Dedifferentiated amniotic fluid mesenchymal stem cell (primary cell): ENCODE data around the gene FILIP1.

ENCODE experiments used
- DNase-seq: peaks from one replicate; pipeline ENCODE4 v3.0.0-alpha.2; 2016; ENCODE audit errors: extremely low spot score

FILIP1 gene

GRCh38 chr6:75381877-75382633 lies 111.5 kb downstream of the FILIP1 start:
- DNase-seq: no peak

GRCh38 chr6:75379536-75379935 lies 114.1 kb downstream of the FILIP1 start:
- DNase-seq: no peak

GRCh38 chr6:75378101-75378500 lies 115.5 kb downstream of the FILIP1 start:
- no peak for DNase-seq

DNA sequence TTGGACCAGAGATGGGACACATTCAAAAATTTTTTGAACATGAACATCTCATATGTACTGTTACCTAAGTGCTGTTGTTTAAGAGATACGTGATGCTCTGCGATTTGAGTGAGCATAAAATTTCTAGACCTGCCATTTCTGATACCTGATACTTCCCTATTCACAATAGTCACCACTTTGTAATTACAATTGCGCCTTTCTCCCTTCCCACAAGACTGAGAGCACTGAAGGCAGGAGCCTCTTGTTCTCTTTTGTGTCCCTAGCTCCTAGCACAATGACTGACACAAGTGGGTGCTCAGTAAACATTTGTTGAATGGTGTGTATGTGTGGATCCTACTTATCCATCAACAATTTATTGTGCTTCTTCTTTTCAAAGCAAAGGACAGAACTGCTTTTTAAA lies 116.2 kb downstream of the FILIP1 start:
- DNase-seq: no peak

DNA sequence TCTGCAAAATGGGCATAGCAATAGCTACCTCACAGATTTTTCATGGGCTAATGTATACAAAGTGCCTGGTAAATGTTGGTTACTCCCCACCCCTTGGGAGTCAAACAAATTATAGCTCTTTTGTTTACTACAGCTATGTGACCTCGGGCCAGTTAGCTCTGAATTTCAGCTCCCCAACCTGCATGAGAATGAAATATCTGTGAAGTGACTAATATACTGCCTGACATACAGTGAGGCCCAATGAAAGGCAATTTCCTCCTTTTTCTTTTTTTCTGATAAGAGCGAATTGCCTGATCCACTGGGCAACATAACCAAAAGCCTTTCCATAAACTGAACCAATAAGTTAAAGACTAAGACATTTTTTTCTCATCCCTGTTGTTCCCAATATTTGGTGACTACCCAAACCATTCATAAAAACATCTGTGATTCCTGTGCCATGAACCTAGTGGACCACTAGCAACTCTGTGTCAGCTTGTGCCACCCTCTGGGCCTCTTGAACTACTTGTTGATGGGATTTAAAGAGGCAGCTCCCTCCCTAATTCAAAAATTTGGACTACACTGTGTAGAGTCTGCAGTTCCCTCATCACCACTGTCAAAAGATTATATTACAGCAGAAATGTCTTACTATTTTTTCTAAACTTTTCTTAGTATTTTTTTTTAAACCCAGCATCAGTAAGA lies 117.1 kb downstream of the FILIP1 start:
- no peak for DNase-seq

DNA sequence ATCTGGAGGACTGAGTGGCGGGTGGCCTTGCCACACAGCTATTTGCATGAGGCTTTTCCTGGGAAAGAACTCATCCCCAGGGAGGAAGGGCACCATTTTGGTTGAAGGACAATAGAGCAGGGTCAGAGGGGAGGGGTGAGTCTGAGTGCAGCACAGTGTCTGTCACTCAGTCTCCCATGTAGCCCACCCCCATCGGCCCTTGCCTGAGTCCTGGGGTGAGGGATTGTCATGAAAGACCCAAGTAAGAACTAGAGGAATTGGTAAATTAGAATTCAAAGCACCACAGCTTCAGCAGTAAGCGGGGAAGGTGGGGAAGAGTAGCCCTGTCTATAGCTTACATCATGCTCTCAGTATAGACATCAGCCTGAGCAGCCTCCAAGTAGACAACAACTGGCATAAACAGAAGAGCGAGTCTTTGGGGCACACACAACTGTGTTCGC lies 118.6 kb downstream of the FILIP1 start:
- DNase-seq: no peak

DNA sequence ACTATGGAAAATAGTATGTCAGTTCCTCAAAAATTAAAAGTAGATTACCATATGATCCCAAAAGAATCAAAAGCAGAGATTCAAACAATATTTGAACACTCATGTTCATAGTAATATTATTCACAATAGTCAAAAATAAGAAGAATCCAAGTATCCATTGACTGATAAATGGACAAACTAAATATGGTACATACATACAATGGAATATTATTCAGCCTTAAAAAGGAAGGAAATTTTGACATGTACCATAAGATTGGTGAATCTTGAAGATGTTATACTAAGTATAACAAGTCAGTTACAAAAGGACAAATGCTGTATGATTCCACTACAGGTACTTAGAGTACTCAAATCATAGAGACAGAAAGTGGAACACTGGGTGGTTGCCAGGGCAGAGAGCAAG lies 120.7 kb downstream of the FILIP1 start:
- DNase-seq: no peak

GRCh38 chr6:75370011-75370410 lies 123.6 kb downstream of the FILIP1 start:
- DNase-seq: no peak

- DNase-seq: no peak
Observed at GRCh38 chr6:75368864-75369402, 124.7 kb downstream of the FILIP1 start.

- DNase-seq: no peak
Observed at GRCh38 chr6:75368151-75368779, 125.3 kb downstream of the FILIP1 start.

- peak; percentile 4 for DNase-seq
Observed at GRCh38 chr6:75363304-75363703, 130.3 kb downstream of the FILIP1 start.

DNA sequence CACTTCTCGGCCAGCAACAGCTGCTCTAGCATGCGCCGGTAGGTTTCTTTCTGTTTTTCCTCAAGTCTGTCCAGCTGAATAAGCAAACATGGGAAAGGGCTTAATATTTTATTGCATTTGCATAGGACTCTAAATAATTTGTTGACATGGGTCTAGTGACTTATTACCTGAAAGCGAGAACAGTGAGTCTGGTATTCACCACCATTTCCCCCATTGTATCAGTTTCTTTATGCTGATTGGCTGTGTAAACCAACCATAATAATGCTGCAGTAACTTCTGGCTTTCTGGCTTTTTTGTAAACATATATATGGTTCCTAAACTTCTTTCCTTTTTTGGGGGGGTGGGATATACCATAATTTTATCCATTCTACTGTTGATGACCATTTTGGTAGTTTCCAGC lies 140.0 kb downstream of the FILIP1 start:
- DNase-seq: no peak

- DNase-seq: no peak
Observed at GRCh38 chr6:75351570-75351969, 142.0 kb downstream of the FILIP1 start.

GRCh38 chr6:75350808-75351207 lies 142.8 kb downstream of the FILIP1 start:
- DNase-seq: no peak

GRCh38 chr6:75350156-75350555 lies 143.4 kb downstream of the FILIP1 start:
- DNase-seq: no peak

- DNase-seq: peak; percentile 14
Observed at GRCh38 chr6:75349262-75349984, 144.2 kb downstream of the FILIP1 start.

GRCh38 chr6:75348882-75349261 lies 144.7 kb downstream of the FILIP1 start:
- DNase-seq: peak; percentile 11

DNA sequence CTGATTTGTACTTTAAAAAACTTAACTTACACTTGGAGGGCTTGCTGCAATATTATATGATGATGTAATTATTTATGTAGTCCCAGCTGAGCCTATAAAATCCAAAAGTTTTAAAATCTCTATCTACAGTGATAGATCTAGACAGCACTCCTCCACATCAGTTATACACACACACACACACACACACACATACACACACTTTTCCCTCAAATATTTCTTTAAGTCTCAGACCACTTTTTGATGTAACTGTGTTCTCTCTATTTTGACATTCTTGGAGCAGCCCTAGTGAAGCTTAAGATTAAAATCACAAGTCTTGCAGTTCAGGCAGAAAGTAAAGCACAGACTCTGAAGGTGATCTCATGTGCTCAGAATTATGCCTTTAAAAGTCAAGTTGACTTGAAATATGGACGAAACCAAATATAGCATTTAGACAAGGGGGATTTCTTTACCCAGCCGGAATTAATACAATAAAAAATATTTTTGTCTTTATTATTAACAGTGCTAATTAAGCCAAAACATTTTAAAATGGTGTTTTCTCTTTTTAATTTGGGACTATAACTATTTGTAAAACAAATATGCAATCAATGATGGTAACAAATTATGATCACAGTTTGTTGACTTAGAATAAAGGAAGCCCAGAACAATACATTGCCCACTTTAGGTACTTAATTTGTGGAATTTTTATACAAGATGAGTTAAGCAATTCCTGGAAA lies 145.5 kb downstream of the FILIP1 start:
- peak; percentile 14 for DNase-seq

- DNase-seq: peak; percentile 11
Observed at GRCh38 chr6:75345413-75345812, 148.2 kb downstream of the FILIP1 start.

DNA sequence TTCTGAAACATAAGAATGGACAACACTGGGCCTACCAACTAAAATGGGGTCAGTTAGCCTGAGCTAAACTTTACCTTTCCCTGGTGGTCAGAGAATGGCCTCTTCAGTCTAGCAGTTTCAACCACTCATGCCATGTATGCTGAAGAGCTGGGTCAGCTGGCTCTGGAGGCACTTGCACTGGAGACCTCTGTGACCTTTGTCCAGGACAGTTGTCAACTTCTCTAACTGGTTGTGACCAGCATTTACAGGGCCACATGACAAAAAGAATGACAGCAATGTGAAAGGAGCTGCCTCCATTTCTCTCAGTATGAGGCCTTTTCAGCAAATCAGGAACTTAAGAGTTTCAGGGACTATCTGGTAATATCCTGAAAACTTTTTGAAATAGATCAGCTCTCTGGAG lies 149.1 kb downstream of the FILIP1 start:
- no peak for DNase-seq

GRCh38 chr6:75344021-75344420 lies 149.6 kb downstream of the FILIP1 start:
- DNase-seq: no peak
